Stimulated activated CD4-positive, alpha-beta T cell treated with anti-CD3 and anti-CD28 coated beads, Interleukin-15, amount 100 ng/mL, for 48 hours (primary cell): ENCODE measurements around the gene HSPG2.
"Not testable (repeated sequence)": the region's sequence is repeated elsewhere in the genome, so short reads cannot be mapped to it uniquely, and the experiment has no call there.

Source experiments
- DNase-seq, 2 donors: peaks; one replicate each; pipeline ENCODE4 v3.0.0-alpha.2; 2020; ENCODE audit warnings: low read depth in 2 of 2

HSPG2 gene

GRCh38 chr1:21955501-21956281, 18.6 kb upstream of the HSPG2 start:
- DNase-seq = no peak

- DNase-seq = no peak
These were observed 17.9 kb upstream of the HSPG2 start for GRCh38 chr1:21955058-21955457.

- no peak for DNase-seq
These were observed 15.8 kb upstream of the HSPG2 start for GRCh38 chr1:21952786-21953520.

GRCh38 chr1:21951226-21951870, 14.2 kb upstream of the HSPG2 start:
- DNase-seq = no peak

- DNase-seq = no peak
These were observed 13.6 kb upstream of the HSPG2 start for GRCh38 chr1:21950734-21951133.

- no peak for DNase-seq
These were observed 9.9 kb upstream of the HSPG2 start for GRCh38 chr1:21946836-21947587.

GRCh38 chr1:21944733-21945073, 7.6 kb upstream of the HSPG2 start:
- DNase-seq = no peak

GRCh38 chr1:21942959-21943640, 6.0 kb upstream of the HSPG2 start:
- DNase-seq = not testable (repeated sequence)

- DNase-seq = no peak
These were observed 5.4 kb upstream of the HSPG2 start for GRCh38 chr1:21942464-21942863.

GRCh38 chr1:21941370-21941769, 4.3 kb upstream of the HSPG2 start:
- no peak for DNase-seq

GRCh38 chr1:21940492-21940891, 3.4 kb upstream of the HSPG2 start:
- no peak for DNase-seq

GRCh38 chr1:21939650-21940374, 2.7 kb upstream of the HSPG2 start:
- no peak for DNase-seq

- DNase-seq = no peak
These were observed 1.8 kb upstream of the HSPG2 start for GRCh38 chr1:21938732-21939538.

GRCh38 chr1:21937372-21938121, 437 bp upstream of the HSPG2 start:
- DNase-seq = peak in 1 of 2 donors; percentile 56

- no peak for DNase-seq
These were observed 611 bp downstream of the HSPG2 start for GRCh38 chr1:21936366-21937031.

- DNase-seq = no peak
These were observed 1.2 kb downstream of the HSPG2 start for GRCh38 chr1:21935891-21936365.

- no peak for DNase-seq
These were observed 1.7 kb downstream of the HSPG2 start for GRCh38 chr1:21935393-21935804.
